ENCODE results near the gene STS.

STS gene, protein sequence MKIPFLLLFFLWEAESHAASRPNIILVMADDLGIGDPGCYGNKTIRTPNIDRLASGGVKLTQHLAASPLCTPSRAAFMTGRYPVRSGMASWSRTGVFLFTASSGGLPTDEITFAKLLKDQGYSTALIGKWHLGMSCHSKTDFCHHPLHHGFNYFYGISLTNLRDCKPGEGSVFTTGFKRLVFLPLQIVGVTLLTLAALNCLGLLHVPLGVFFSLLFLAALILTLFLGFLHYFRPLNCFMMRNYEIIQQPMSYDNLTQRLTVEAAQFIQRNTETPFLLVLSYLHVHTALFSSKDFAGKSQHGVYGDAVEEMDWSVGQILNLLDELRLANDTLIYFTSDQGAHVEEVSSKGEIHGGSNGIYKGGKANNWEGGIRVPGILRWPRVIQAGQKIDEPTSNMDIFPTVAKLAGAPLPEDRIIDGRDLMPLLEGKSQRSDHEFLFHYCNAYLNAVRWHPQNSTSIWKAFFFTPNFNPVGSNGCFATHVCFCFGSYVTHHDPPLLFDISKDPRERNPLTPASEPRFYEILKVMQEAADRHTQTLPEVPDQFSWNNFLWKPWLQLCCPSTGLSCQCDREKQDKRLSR

DNA sequence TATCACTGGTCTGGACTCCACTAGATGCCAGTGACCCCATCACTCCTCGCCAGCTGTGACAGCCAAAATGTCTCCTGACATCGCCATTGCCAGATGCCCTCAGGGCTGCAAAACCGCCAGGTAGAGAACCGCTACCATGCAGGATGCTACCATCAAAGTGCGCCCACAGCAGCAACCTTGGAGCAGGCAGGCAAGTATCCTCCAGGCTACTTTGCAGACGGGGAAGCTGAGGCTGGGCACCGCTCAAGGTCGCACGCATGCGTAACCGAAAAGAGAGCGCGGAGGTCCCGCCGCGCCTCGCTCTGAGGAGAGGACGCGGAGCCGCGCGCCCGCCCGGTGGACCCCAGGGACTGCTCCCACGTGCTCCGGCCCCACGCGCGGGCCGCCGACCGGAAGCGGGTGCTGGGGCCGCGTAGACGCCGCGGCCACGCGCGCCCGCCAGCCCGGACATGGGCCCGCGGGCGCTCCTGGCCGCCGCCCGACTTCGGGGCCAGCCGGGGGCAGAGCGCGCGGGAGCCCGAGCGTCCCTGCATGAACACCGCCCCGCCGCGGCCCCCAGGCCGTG, at the start of gene STS:
TSS of gene STS (plus strand) at position 300 of the 565 bp plus-strand sequence. CDS start 105,488 bp downstream, outside the sequence.
- no peak for FAIRE-seq

GRCh38 chrX:7100022-7100421, 47.5 kb upstream of the STS start:
- DNase-seq (ENCODE audit: insufficient read length, low spot score), result no peak
- no peak for TF ChIP-seq POLR2A (IDR thresholded peaks at IDR 0.05; ENCODE audit: low read depth, low read length)
- no peak for FAIRE-seq

More for the DNA sequence above, at the start of gene STS:
- DNase-seq (ENCODE audit: insufficient read length, low spot score), result no peak
- no peak for TF ChIP-seq POLR2A (IDR thresholded peaks at IDR 0.05; ENCODE audit: low read depth, low read length)

DNA sequence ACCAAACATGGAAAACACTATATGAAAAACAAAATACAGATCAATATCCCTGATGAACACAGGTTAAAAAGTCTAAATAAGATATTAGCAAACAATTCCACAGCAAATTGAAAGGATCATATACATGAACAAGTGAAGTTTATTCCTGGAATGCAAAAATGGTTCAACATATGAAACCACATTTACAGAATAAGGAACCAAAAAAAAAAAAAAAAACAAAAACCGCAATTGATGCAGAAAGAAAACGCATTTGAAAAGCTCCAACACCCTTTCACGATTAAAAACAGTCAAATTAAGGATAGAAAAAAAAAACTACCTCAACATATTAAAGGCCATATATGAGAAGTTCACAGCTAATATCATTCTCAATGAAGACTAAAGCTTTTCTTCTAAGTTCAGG, 45.4 kb upstream of the STS start:
- no peak for FAIRE-seq
- DNase-seq (ENCODE audit: insufficient read length, low spot score), result no peak
- TF ChIP-seq POLR2A (IDR thresholded peaks at IDR 0.05; ENCODE audit: low read depth, low read length), result no peak

- no peak for TF ChIP-seq POLR2A (IDR thresholded peaks at IDR 0.05; ENCODE audit: low read depth, low read length)
- DNase-seq (ENCODE audit: insufficient read length, low spot score) (no peak), FAIRE-seq (no peak)
Observed at GRCh38 chrX:7106649-7107048, 40.9 kb upstream of the STS start.

GRCh38 chrX:7108030-7108429, 39.5 kb upstream of the STS start:
- DNase-seq (ENCODE audit: insufficient read length, low spot score) (no peak), FAIRE-seq (no peak)
- TF ChIP-seq POLR2A (IDR thresholded peaks at IDR 0.05; ENCODE audit: low read depth, low read length), result no peak

DNA sequence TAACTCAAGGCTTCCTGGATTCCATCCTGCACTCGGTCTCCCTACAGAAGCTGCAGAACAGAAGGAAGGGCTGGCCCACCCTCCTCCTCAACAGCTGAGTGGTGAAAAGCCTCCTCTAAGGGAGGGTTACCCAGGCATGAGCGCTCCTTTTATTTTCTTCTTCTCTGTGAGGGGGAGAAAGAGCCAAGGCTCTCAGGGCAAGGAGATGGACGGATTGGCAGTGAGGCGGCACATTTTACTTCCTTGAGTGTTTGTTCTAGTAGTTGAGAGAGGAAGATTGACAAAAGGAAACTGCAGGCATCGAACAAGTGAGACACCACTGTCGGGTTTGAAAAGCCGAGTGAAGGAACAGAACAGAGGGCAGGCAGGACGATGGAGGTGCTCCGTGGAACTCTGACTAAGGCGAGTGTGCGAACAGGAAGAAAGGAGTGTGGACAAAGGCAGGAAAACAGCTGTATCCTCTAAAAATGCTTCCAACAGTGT, 38.4 kb upstream of the STS start:
- FAIRE-seq (no peak), DNase-seq (ENCODE audit: insufficient read length, low spot score) (no peak)
- no peak for TF ChIP-seq POLR2A (IDR thresholded peaks at IDR 0.05; ENCODE audit: low read depth, low read length)

DNA sequence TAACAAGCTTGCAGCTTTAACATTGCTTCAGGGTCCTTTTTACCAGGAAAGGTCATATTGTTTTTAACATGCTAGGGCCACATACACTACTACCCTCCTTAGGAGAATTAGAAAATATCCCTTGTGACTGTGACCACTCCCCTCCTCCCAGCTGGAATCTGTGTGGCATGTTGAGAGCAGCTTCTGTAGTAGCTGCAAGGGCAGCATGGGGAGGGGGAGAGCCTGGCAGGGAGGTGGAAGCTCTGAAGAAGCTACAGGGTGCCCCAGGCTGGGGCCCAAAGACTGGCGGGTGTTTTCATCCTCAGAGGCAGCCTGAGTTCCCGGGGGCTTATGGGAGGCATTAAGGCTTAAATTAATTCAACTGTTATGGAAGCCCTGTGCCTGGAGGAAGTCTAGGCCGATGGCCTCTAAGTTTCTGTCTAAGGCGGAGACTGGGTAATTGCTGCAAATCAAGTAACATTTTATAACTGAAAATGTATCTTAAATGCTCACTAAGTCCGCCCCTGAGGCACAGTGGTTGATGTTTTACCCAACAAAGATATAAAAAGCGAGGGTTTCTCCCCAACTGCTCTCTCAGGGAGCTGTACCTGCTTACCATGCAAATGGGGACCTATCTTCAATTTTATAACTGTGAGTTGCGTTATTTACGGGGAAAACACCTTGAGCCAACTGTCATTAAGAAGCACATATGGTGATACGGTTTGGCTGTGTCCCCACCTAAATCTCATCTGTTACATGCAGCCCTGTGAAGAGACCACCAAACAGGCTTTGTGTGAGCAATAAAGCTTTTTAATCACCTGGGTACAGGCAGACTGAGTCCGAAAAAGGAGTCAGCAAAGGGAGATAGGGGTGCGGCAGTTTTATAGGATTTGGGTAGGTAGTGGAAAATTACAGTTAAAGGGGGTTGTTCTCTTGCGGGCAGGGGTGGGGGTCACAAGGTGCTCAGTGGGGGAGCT, 37.4 kb upstream of the STS start:
- no peak for TF ChIP-seq POLR2A (IDR thresholded peaks at IDR 0.05; ENCODE audit: low read depth, low read length)
- FAIRE-seq (no peak), DNase-seq (ENCODE audit: insufficient read length, low spot score) (no peak)

DNA sequence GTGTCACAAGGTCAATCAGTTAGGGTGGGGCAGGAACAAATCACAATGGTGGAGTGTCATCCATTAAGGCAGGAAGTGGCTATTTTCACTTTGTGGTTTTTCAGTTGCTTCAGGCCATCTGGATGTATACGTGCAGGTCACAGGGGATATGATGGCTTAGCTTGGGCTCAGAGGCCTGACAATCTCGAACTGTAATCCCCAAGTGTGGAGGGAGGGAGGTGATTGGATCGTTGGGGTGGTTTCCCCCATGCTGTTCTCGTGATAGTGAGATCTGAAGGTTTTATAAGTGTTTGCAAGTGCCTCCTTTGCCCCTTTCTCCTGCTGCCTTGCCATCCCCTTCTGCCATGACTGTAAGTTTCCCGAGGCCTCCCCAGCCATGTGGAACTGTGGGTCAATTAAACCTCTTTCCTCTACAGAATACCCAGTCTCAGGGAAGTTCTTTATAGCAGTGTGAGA, 36.7 kb upstream of the STS start:
- DNase-seq (ENCODE audit: insufficient read length, low spot score), result no peak
- no peak for FAIRE-seq
- no peak for TF ChIP-seq POLR2A (IDR thresholded peaks at IDR 0.05; ENCODE audit: low read depth, low read length)

GRCh38 chrX:7111518-7111917, 36.0 kb upstream of the STS start:
- FAIRE-seq (no peak), DNase-seq (ENCODE audit: insufficient read length, low spot score) (no peak)
- no peak for TF ChIP-seq POLR2A (IDR thresholded peaks at IDR 0.05; ENCODE audit: low read depth, low read length)

DNA sequence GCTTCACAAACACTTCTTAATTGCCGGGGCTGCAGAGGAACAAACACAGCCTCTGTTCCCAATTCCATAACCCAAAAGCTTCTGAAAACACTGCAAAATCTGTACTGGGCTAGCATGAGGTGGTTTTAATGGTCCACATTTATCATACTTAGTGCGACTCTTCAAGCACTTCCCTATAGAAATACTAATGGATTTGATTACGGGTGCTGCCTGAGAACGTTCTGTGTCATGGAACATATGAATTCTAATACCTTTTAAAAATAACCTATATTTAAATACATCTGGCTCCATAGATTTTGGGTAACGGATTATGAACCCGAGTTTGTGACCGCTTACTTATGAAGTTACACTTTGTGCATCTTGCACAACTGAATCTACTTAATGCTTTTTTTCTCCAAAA, 35.4 kb upstream of the STS start:
- DNase-seq (ENCODE audit: insufficient read length, low spot score), result no peak
- no peak for TF ChIP-seq POLR2A (IDR thresholded peaks at IDR 0.05; ENCODE audit: low read depth, low read length)
- FAIRE-seq, result no peak

DNA sequence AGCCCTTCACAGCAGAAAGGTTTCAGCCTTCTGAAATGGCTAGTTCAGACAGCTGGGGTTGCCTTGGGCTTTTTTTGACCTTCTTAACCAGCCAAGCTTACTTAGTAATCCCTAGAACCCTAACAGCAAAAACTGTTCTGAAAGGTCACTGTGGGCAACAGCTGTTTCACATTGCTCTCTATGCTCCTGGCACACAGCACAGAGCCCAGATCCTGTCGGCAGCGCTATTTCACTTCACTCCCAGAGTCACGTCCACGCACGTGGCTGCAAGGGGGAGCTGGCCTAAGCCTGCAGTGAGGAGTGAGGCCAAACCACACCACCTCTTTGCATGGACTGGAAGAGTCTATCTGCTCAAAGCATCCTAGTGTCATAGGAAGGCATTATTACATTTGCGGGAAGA, 32.0 kb upstream of the STS start:
- DNase-seq (ENCODE audit: insufficient read length, low spot score) (no peak), FAIRE-seq (no peak)
- TF ChIP-seq POLR2A (IDR thresholded peaks at IDR 0.05; ENCODE audit: low read depth, low read length), result no peak

- no peak for TF ChIP-seq POLR2A (IDR thresholded peaks at IDR 0.05; ENCODE audit: low read depth, low read length)
- DNase-seq (ENCODE audit: insufficient read length, low spot score) (no peak), FAIRE-seq (no peak)
Observed at GRCh38 chrX:7116081-7116480, 31.4 kb upstream of the STS start.

DNA sequence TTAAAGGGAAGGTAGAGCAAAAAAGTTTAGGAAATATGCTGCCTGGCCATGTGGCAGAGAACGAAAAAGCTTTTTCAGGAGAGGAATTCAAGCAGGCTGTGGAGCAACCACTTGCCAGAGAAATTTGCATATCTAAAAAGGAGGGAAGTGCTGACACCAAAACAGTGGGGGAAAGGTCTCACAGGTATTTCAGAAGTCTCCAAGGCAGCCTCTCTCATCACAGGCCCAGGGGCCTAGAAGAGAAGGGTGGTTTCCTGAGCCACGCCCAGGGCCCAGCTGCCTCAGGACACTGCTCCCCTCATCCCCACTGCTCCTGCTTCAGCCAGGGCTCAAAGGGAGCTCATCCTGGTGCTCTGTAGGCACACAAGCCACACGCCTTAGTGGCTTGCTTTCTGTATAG, 29.9 kb upstream of the STS start:
- no peak for FAIRE-seq
- no peak for TF ChIP-seq POLR2A (IDR thresholded peaks at IDR 0.05; ENCODE audit: low read depth, low read length)
- DNase-seq (ENCODE audit: insufficient read length, low spot score), result no peak
